Liver (tissue), 9 donors: ENCODE measurements around the gene TMEM255B. TPM values are rescaled to one million over a fixed set of nuclear protein-coding genes. Genes with fewer than 3 reads are reported as not detected.

Experiments
- DNase-seq: peaks from one replicate; pipeline ENCODE4 v3.0.0-alpha.2; 2017; ENCODE audit warnings: low spot score
- H3K27ac ChIP-seq, 2 donors: one replicate each; pipeline ENCODE4 v1.7.0; 2013; ENCODE audit warnings: inconsistent platforms in 2 of 2, low read length in 2 of 2, control low read depth in 1 of 2, low read depth in 1 of 2, mild to moderate bottlenecking in 1 of 2
- H3K27me3 ChIP-seq, 4 donors: one replicate each; pipeline versions ENCODE4 v1.6.1 to v1.7.0; 2013; ENCODE audit warnings: low read length in 3 of 4, inconsistent platforms in 1 of 4, mild to moderate bottlenecking in 1 of 4, moderate library complexity in 1 of 4; ENCODE audit not compliant: control insufficient read depth in 4 of 4, insufficient read depth in 4 of 4
- H3K36me3 ChIP-seq, 4 donors: one replicate each; pipeline versions ENCODE4 v1.6.1 to v1.7.0; 2013; ENCODE audit warnings: low read length in 3 of 4, mild to moderate bottlenecking in 3 of 4, low read depth in 1 of 4, moderate library complexity in 1 of 4; ENCODE audit not compliant: control insufficient read depth in 4 of 4, insufficient read depth in 3 of 4
- H3K4me1 ChIP-seq, 4 donors: one replicate each; pipeline versions ENCODE4 v1.6.1 to v1.7.0; 2013; ENCODE audit warnings: low read length in 3 of 4, mild to moderate bottlenecking in 3 of 4, moderate library complexity in 1 of 4; ENCODE audit not compliant: control insufficient read depth in 4 of 4, insufficient read depth in 4 of 4
- H3K4me3 ChIP-seq, 3 donors: one replicate each; pipeline versions ENCODE4 v1.6.1 to v1.7.0; 2013; ENCODE audit warnings: low read length in 3 of 3, control low read depth in 1 of 3, low read depth in 1 of 3, mild to moderate bottlenecking in 1 of 3
- H3K9ac ChIP-seq, 2 donors: one replicate each; pipeline ENCODE4 v1.7.0; 2013; ENCODE audit warnings: low read length in 2 of 2, mild to moderate bottlenecking in 2 of 2, moderate library complexity in 2 of 2, control low read depth in 1 of 2, low read depth in 1 of 2
- H3K9me3 ChIP-seq, 4 donors: one replicate each; pipeline versions ENCODE4 v1.6.1 to v1.7.0; 2013; ENCODE audit warnings: low read length in 3 of 4; ENCODE audit not compliant: control insufficient read depth in 4 of 4
- CTCF ChIP-seq: fragments of 150-350 bp; IDR thresholded peaks from 2 replicates; pipeline ENCODE4 v1.5.1; 2017; ENCODE audit warnings: improper control_type of control experiment, low read depth, low read length; ENCODE audit not compliant: missing input control
- EGR1 ChIP-seq, 2 donors: IDR thresholded peaks; 2 replicates each; pipeline ENCODE4 v1.6.1; 2016 to 2018; ENCODE audit warnings: antibody characterized with exemption in 2 of 2, low read depth in 2 of 2
- FOXA1 ChIP-seq: IDR thresholded peaks from 2 replicates; pipeline ENCODE4 v1.6.1; 2016; ENCODE audit warnings: antibody characterized with exemption
- FOXA2 ChIP-seq: IDR thresholded peaks from 2 replicates; pipeline ENCODE4 v1.6.1; 2016; ENCODE audit warnings: antibody characterized with exemption
- GABPA ChIP-seq, 2 donors: IDR thresholded peaks in 1 of 2; conservative IDR thresholded peaks in 1 of 2; 2 replicates each; pipeline ENCODE4 v1.6.1; 2016; ENCODE audit warnings: antibody characterized with exemption in 2 of 2, mild to moderate bottlenecking in 1 of 2, moderate library complexity in 1 of 2
- HNF4G ChIP-seq: IDR thresholded peaks from 2 replicates; pipeline ENCODE4 v1.6.1; 2016; ENCODE audit warnings: antibody characterized with exemption
- JUND ChIP-seq, 2 donors: IDR thresholded peaks; 2 replicates each; pipeline ENCODE4 v1.6.1; 2016; ENCODE audit warnings: antibody characterized with exemption in 2 of 2
- NR2F2 ChIP-seq: IDR thresholded peaks from 2 replicates; pipeline ENCODE4 v1.6.1; 2016; ENCODE audit warnings: antibody characterized with exemption
- RAD21 ChIP-seq, 2 donors: IDR thresholded peaks; 2 replicates each; pipeline ENCODE4 v1.6.1; 2016; ENCODE audit warnings: antibody characterized with exemption in 2 of 2, mild to moderate bottlenecking in 2 of 2
- REST ChIP-seq: IDR thresholded peaks from 2 replicates; pipeline ENCODE4 v1.6.1; 2016; ENCODE audit warnings: antibody characterized with exemption, mild to moderate bottlenecking
- RXRA ChIP-seq, 2 donors: IDR thresholded peaks; 2 replicates each; pipeline ENCODE4 v1.6.1; 2017 to 2018; ENCODE audit warnings: antibody characterized with exemption in 2 of 2, mild to moderate bottlenecking in 1 of 2
- SP1 ChIP-seq: IDR thresholded peaks from 2 replicates; pipeline ENCODE4 v1.6.1; 2018; ENCODE audit warnings: antibody characterized with exemption, mild to moderate bottlenecking
- TAF1 ChIP-seq: conservative IDR thresholded peaks from 2 replicates; pipeline ENCODE4 v1.6.1; 2016; ENCODE audit warnings: antibody characterized with exemption, mild to moderate bottlenecking
- YY1 ChIP-seq: IDR thresholded peaks from 2 replicates; pipeline ENCODE4 v1.6.1; 2016; ENCODE audit warnings: antibody characterized with exemption, mild to moderate bottlenecking
- ZBTB33 ChIP-seq: IDR thresholded peaks from 2 replicates; pipeline ENCODE4 v1.6.1; 2016; ENCODE audit warnings: antibody characterized with exemption
- WGBS: extraction: QIAGEN DNeasy Blood & Tissue Kit; methylation state at CpG from one replicate; pipeline ENCODE4 v1.1.7; 2013; 5-methylcytosine and 5-hydroxymethylcytosine counted together
- polyA plus RNA-seq, 2 donors: library from polyadenylated mRNA; stranded (reverse) in 1 of 2; unstranded in 1 of 2; fragments of 200-250 nt in 1 of 2; fragments of >200 nt in 1 of 2; fragmentation: Nextera tagmentation in 1 of 2; extraction: Ambion mirVana in 1 of 2; gene quantifications; one replicate each; pipeline versions ENCODE4 v1.2.1 to v1.2.3, GENCODE V29; 2013 to 2015
- total RNA-seq, 2 donors: library from RNA; depleted of rRNA; stranded (reverse); fragments of >200 nt; gene quantifications; one replicate each; pipeline ENCODE4 v1.2.3, GENCODE V29; 2014
- donor health status: healthy.
- donor health status: healthy.
- donor health status: healthy.
- donor health status: healthy.
- donor health status: healthy.

TMEM255B gene
- total and polyA plus RNA-seq, 4 donors, result 0.37 to 8.6 (median 3.5) TPM

- no peak for TF ChIP-seq ZBTB33
- TF ChIP-seq EGR1 (IDR thresholded peaks at IDR 0.05; ENCODE audit: low read depth in 2 of 2), result no peak
- no peak for TF ChIP-seq RXRA (IDR thresholded peaks at IDR 0.05)
- TF ChIP-seq GABPA (IDR thresholded peaks at IDR 0.05 in 1 of 2, conservative IDR thresholded peaks at IDR 0.05 in 1 of 2), result no peak
- no peak for TF ChIP-seq FOXA1
These were observed 28.2 kb upstream of the TMEM255B start (continued) for GRCh38 chr13:113730831-113731191.

GRCh38 chr13:113731192-113732175 lies 27.5 kb upstream of the TMEM255B start:
- Histone ChIP-seq H3K4me1 (no peaks in the 10 kb centered on the region), H3K9me3 (no peaks in the 10 kb centered on the region), H3K27me3 (peaks cover 0 to 2% (median 0%) of the 10 kb centered on the region in 4 donors), H3K9ac (no peak overlapping the region), H3K4me3 (no peak overlapping the region), H3K36me3 (no peaks in the 10 kb centered on the region), H3K27ac (no peak overlapping the region)
- no peak for DNase-seq
- WGBS, result 77% methylated on average over 32 of the region's 32 CpGs
- TF ChIP-seq EGR1 (IDR thresholded peaks at IDR 0.05; ENCODE audit: low read depth in 2 of 2) (no peak), RAD21 (IDR thresholded peaks at IDR 0.05) (no peak), NR2F2 (no peak), REST (no peak), YY1 (no peak), HNF4G (no peak), TAF1 (no peak), JUND (IDR thresholded peaks at IDR 0.05) (no peak)

- no peak for DNase-seq
- H3K4me3 ChIP-seq, result no peak overlapping the region
- H3K27me3 ChIP-seq, result peaks cover 0 to 2% (median 0%) of the 10 kb centered on the region in 4 donors
- H3K27ac ChIP-seq, result no peak overlapping the region
- H3K4me1 ChIP-seq, result no peaks in the 10 kb centered on the region
- 79% methylated on average over 29 of the region's 29 CpGs for WGBS
- H3K36me3 ChIP-seq, result no peaks in the 10 kb centered on the region
- H3K9ac ChIP-seq, result no peak overlapping the region
- H3K9me3 ChIP-seq, result no peaks in the 10 kb centered on the region
- no peak for TF ChIP-seq ZBTB33
- no peak for TF ChIP-seq CTCF
- no peak for TF ChIP-seq FOXA2
- TF ChIP-seq SP1, result no peak
These were observed 26.7 kb upstream of the TMEM255B start for GRCh38 chr13:113732176-113732960.
